Keratinocyte (primary cell): ENCODE results near the gene LRRC43. TPM values are rescaled to one million over a fixed set of nuclear protein-coding genes. Genes with fewer than 3 reads are reported as not detected.

Source experiments
- DNase-seq: peaks from one replicate; pipeline ENCODE4 v3.0.0-alpha.2; 2011; ENCODE audit warnings: low read depth, missing footprints, low spot score
- FAIRE-seq: peaks from 2 replicates; lab custom pipeline; 2011; peaks lifted over from hg19 to GRCh38; lab: Jason Lieb, UNC
- H2AFZ ChIP-seq: 2 replicates; pipeline ENCODE4 v1.6.0; 2012; ENCODE audit warnings: low read length, control low read depth, inconsistent platforms; ENCODE audit not compliant: control insufficient read depth
- H3K27ac ChIP-seq: 2 replicates; pipeline ENCODE4 v1.5.1; 2011; ENCODE audit warnings: low read length; ENCODE audit not compliant: control insufficient read depth, insufficient read depth
- H3K27me3 ChIP-seq: 3 replicates; pipeline ENCODE4 v1.6.0; 2011; ENCODE audit warnings: low read length; ENCODE audit not compliant: control insufficient read depth, insufficient read depth; ENCODE audit errors: extremely low read depth
- H3K36me3 ChIP-seq, 2 experiments: 2 replicates in 1 of 2; 3 replicates in 1 of 2; pipeline ENCODE4 v1.5.1; 2011; ENCODE audit warnings: low read length in 2 of 2, mild to moderate bottlenecking in 1 of 2; ENCODE audit not compliant: control insufficient read depth in 2 of 2, insufficient read depth in 2 of 2; ENCODE audit errors: extremely low read depth in 1 of 2
- H3K4me1 ChIP-seq: 3 replicates; pipeline ENCODE4 v1.5.1; 2011; ENCODE audit warnings: low read length; ENCODE audit not compliant: control insufficient read depth, insufficient read depth; ENCODE audit errors: extremely low read depth
- H3K4me2 ChIP-seq: 3 replicates; pipeline ENCODE4 v1.6.0; 2011; ENCODE audit warnings: low read depth, low read length; ENCODE audit not compliant: control insufficient read depth, insufficient read depth; ENCODE audit errors: extremely low read depth
- H3K4me3 ChIP-seq, 3 experiments: fragments of 200-600 bp in 1 of 3; sonication (generic) in 1 of 3; 2 replicates in 2 of 3; 3 replicates in 1 of 3; pipeline ENCODE4 v1.5.1; 2011 to 2016; ENCODE audit warnings: low read length in 3 of 3, mild to moderate bottlenecking in 3 of 3, control low read depth in 2 of 3, inconsistent platforms in 1 of 3, low read depth in 1 of 3, mixed read lengths in 1 of 3, mixed run types in 1 of 3, moderate library complexity in 1 of 3; ENCODE audit not compliant: control insufficient read depth in 2 of 3, insufficient read depth in 2 of 3; ENCODE audit errors: extremely low read depth in 1 of 3
- H3K79me2 ChIP-seq: 2 replicates; pipeline ENCODE4 v1.6.0; 2012; ENCODE audit warnings: low read length; ENCODE audit not compliant: control insufficient read depth, insufficient read depth
- H3K9ac ChIP-seq: 3 replicates; pipeline ENCODE4 v1.6.0; 2011; ENCODE audit warnings: low read length; ENCODE audit not compliant: control insufficient read depth, insufficient read depth; ENCODE audit errors: extremely low read depth
- H3K9me1 ChIP-seq: 3 replicates; pipeline ENCODE4 v1.6.0; 2011; ENCODE audit warnings: low read length; ENCODE audit not compliant: control insufficient read depth, insufficient read depth; ENCODE audit errors: extremely low read depth
- H3K9me3 ChIP-seq: 2 replicates; pipeline ENCODE4 v1.5.1; 2012; ENCODE audit warnings: low read depth, low read length; ENCODE audit not compliant: control insufficient read depth
- H4K20me1 ChIP-seq: 3 replicates; pipeline ENCODE4 v1.6.0; 2011; ENCODE audit warnings: low read length; ENCODE audit not compliant: control insufficient read depth, insufficient read depth; ENCODE audit errors: extremely low read depth
- CTCF ChIP-seq, 3 experiments: IDR thresholded peaks in 1 of 3; conservative IDR thresholded peaks in 1 of 3; optimal IDR thresholded peaks in 1 of 3; 2 replicates in 2 of 3; 3 replicates in 1 of 3; pipeline versions ENCODE3 to v1.5.1; 2011; ENCODE audit warnings: low read length in 3 of 3, mild to moderate bottlenecking in 3 of 3, moderate library complexity in 2 of 3, control low read depth in 1 of 3, inconsistent platforms in 1 of 3; ENCODE audit not compliant: insufficient read depth in 2 of 3; ENCODE audit errors: extremely low read depth in 1 of 3
- EZH2 ChIP-seq: IDR thresholded peaks from one replicate; pipeline ENCODE4 v1.6.1; 2012; ENCODE audit warnings: inconsistent platforms, mild to moderate bottlenecking, low read length, moderate library complexity
- dilution Hi-C: fragments of 300-500 bp; cut with MboI; formaldehyde crosslinking; loops from one replicate; pipeline ENCODE4 v1.7.0; 2020; ENCODE audit warnings: low sequenced_read_pairs; ENCODE audit not compliant: extremely low pct_ligation_motif_present
- polyA plus RNA-seq, 5 experiments: library from polyadenylated mRNA; depleted of rRNA in 3 of 5; stranded (reverse) in 3 of 5; stranded (forward) in 1 of 5; unstranded in 1 of 5; fragments of >200 nt; gene quantifications; 1 replicate in 1 of 5; 2 replicates in 3 of 5; 3 replicates in 1 of 5; pipeline versions ENCODE4 v1.2.1 to v1.2.3, GENCODE V29; 2011 to 2012; ENCODE audit warnings: missing spikeins in 2 of 5, low read depth in 1 of 5, low replicate concordance in 1 of 5

LRRC43 gene
- polyA plus RNA-seq, 1 donor (not counting 4 experiments of a cell fraction or from before 2014, with no cell fraction given), result 0.45 TPM

GRCh38 chr12:122208073-122208820 is 25.3 kb downstream of the LRRC43 start:
- Histone ChIP-seq H3K4me2 (no peak overlapping the region), H4K20me1 (no peaks in the 10 kb centered on the region), H3K4me3 (no peak overlapping the region), H3K27me3 (peaks cover 12% of the 10 kb centered on the region), H3K9ac (no peak overlapping the region), H3K9me1 (no peaks in the 10 kb centered on the region), H3K9me3 (no peaks in the 10 kb centered on the region), H3K79me2 (no peaks in the 10 kb centered on the region), H3K4me1 (no peaks in the 10 kb centered on the region), H2AFZ (no peak overlapping the region), H3K36me3 (peaks cover 26% of the 10 kb centered on the region in 2 experiments), H3K27ac (no peak overlapping the region)
- DNase-seq (no peak), FAIRE-seq (no peak)
- TF ChIP-seq EZH2, result no peak
- TF ChIP-seq CTCF (optimal IDR thresholded peaks at IDR 0.05 in 1 of 3, IDR thresholded peaks at IDR 0.05 in 1 of 3, conservative IDR thresholded peaks at IDR 0.05 in 1 of 3; ENCODE audit: extremely low read depth in 1 of 3, insufficient read depth in 2 of 3, low read length in 3 of 3), result no peak
- dilution Hi-C loops, result no loop called here

DNA sequence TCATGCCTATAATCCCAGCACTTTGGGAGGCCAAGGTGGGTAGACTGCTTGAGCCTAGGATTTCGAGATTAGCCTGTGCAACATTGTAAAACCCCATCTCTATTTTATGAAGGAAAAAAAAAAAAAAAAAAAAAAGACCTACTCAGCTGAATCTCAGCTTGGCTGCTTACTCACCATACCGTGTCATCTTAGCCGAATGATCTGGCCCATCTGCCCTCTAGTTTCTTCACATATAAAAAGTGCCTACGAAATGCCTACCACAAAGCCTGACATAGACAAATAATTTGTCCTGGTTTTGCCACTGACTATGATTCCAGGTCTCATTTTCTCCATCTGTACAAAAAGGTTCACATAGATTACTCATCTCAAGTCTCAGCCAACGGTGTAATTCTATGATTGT is 32.8 kb downstream of the LRRC43 start:
- TF ChIP-seq EZH2 (no peak), CTCF (optimal IDR thresholded peaks at IDR 0.05 in 1 of 3, IDR thresholded peaks at IDR 0.05 in 1 of 3, conservative IDR thresholded peaks at IDR 0.05 in 1 of 3; ENCODE audit: extremely low read depth in 1 of 3, insufficient read depth in 2 of 3, low read length in 3 of 3) (no peak)
- Histone ChIP-seq H3K4me2 (no peak overlapping the region), H3K9me1 (no peaks in the 10 kb centered on the region), H3K4me3 (no peak overlapping the region), H3K79me2 (peaks cover 11% of the 10 kb centered on the region), H3K36me3 (peaks cover 22 to 31% of the 10 kb centered on the region in 2 experiments), H4K20me1 (no peaks in the 10 kb centered on the region), H3K9ac (no peak overlapping the region), H3K9me3 (no peaks in the 10 kb centered on the region), H3K27ac (no peak overlapping the region), H2AFZ (no peak overlapping the region), H3K4me1 (no peaks in the 10 kb centered on the region), H3K27me3 (no peaks in the 10 kb centered on the region)
- dilution Hi-C loops, result no loop called here
- no peak for FAIRE-seq
- no peak for DNase-seq
